Trophoblast cell (in vitro differentiated cells and primary cell): Measurements from ENCODE around the gene RGS4. TPM values are rescaled to one million over a fixed set of nuclear protein-coding genes. Genes with fewer than 3 reads are reported as not detected.

Experiments used
- DNase-seq, 2 donors: peaks; one replicate each; pipeline ENCODE4 v3.0.0-alpha.2; 2016
- H2AFZ ChIP-seq: 2 replicates; pipeline ENCODE4 v1.6.1; 2013; ENCODE audit warnings: low read length, moderate library complexity, mild to moderate bottlenecking; ENCODE audit not compliant: insufficient read depth, poor library complexity
- H2AK5ac ChIP-seq: 2 replicates; pipeline ENCODE4 v1.6.1; 2013; ENCODE audit warnings: mild to moderate bottlenecking, low read length
- H2BK120ac ChIP-seq: 2 replicates; pipeline ENCODE4 v1.6.1; 2013; ENCODE audit warnings: low read length, mild to moderate bottlenecking, moderate library complexity; ENCODE audit not compliant: insufficient read depth, poor library complexity
- H2BK12ac ChIP-seq: 2 replicates; pipeline ENCODE4 v1.6.1; 2013; ENCODE audit warnings: mild to moderate bottlenecking, low read length, moderate library complexity
- H2BK5ac ChIP-seq: 2 replicates; pipeline ENCODE4 v1.6.1; 2013; ENCODE audit warnings: low read length, low read depth, moderate library complexity, mild to moderate bottlenecking; ENCODE audit not compliant: poor library complexity
- H3K14ac ChIP-seq: 2 replicates; pipeline ENCODE4 v1.6.1; 2013; ENCODE audit warnings: mild to moderate bottlenecking, low read length
- H3K18ac ChIP-seq: 2 replicates; pipeline ENCODE4 v1.6.1; 2013; ENCODE audit warnings: mild to moderate bottlenecking, low read length
- H3K23ac ChIP-seq: 2 replicates; pipeline ENCODE4 v1.6.1; 2013; ENCODE audit warnings: low read length
- H3K27ac ChIP-seq: 2 replicates; pipeline ENCODE4 v1.5.1; 2013; ENCODE audit warnings: low read depth, mild to moderate bottlenecking, inconsistent platforms, low read length, moderate library complexity
- H3K27me3 ChIP-seq: 2 replicates; pipeline ENCODE4 v1.6.1; 2013; ENCODE audit warnings: inconsistent platforms, mild to moderate bottlenecking, low read length, moderate library complexity; ENCODE audit not compliant: insufficient read depth
- H3K36me3 ChIP-seq, 2 experiments: 1 replicate in 1 of 2; 2 replicates in 1 of 2; pipeline ENCODE4 v1.6.1; 2013; ENCODE audit warnings: low read length in 2 of 2, mild to moderate bottlenecking in 2 of 2, moderate library complexity in 1 of 2; ENCODE audit not compliant: insufficient read depth in 2 of 2, control insufficient read depth in 1 of 2
- H3K4ac ChIP-seq: 2 replicates; pipeline ENCODE4 v1.6.1; 2013; ENCODE audit warnings: low read depth, mild to moderate bottlenecking, low read length, moderate library complexity
- H3K4me1 ChIP-seq, 2 experiments: 1 replicate in 1 of 2; 2 replicates in 1 of 2; pipeline ENCODE4 v1.6.1; 2013; ENCODE audit warnings: low read length in 2 of 2, mild to moderate bottlenecking in 2 of 2, moderate library complexity in 1 of 2; ENCODE audit not compliant: insufficient read depth in 2 of 2, control insufficient read depth in 1 of 2
- H3K4me2 ChIP-seq: 2 replicates; pipeline ENCODE4 v1.6.1; 2013; ENCODE audit warnings: inconsistent platforms, mild to moderate bottlenecking, low read length, moderate library complexity
- H3K4me3 ChIP-seq: 2 replicates; pipeline ENCODE4 v1.5.1; 2013; ENCODE audit warnings: mild to moderate bottlenecking, low read depth, low read length, inconsistent platforms
- H3K79me1 ChIP-seq: one replicate; pipeline ENCODE4 v1.6.1; 2013; ENCODE audit warnings: low read length
- H3K79me2 ChIP-seq: 2 replicates; pipeline ENCODE4 v1.6.1; 2013; ENCODE audit warnings: low read length, mild to moderate bottlenecking; ENCODE audit not compliant: control insufficient read depth, insufficient read depth, poor library complexity
- H3K9ac ChIP-seq: 2 replicates; pipeline ENCODE4 v1.6.1; 2013; ENCODE audit warnings: mild to moderate bottlenecking, low read length
- H3K9me3 ChIP-seq: 2 replicates; pipeline ENCODE4 v1.6.1; 2013; ENCODE audit warnings: low read depth, mild to moderate bottlenecking, control low read depth, inconsistent platforms, low read length; ENCODE audit not compliant: insufficient read depth
- H4K12ac ChIP-seq: 2 replicates; pipeline ENCODE4 v1.6.1; 2013; ENCODE audit warnings: low read depth, mild to moderate bottlenecking, low read length, moderate library complexity
- H4K8ac ChIP-seq: 2 replicates; pipeline ENCODE4 v1.6.1; 2013; ENCODE audit warnings: low read depth, mild to moderate bottlenecking, low read length, moderate library complexity
- H4K91ac ChIP-seq: one replicate; pipeline ENCODE4 v1.6.1; 2013; ENCODE audit warnings: low read depth, mild to moderate bottlenecking, low read length, moderate library complexity
- WGBS: extraction: QIAGEN DNeasy Blood & Tissue Kit; methylation state at CpG from one replicate; pipeline ENCODE4 v1.1.7; 2013; ENCODE audit warnings: missing lambda C conversion rate; ENCODE audit not compliant: insufficient read length, insufficient coverage; ENCODE audit errors: extremely low coverage; 5-methylcytosine and 5-hydroxymethylcytosine counted together
- polyA plus RNA-seq: library from polyadenylated mRNA; stranded (reverse); fragments of 200-250 nt; gene quantifications from 2 replicates; pipeline ENCODE4 v1.2.3, GENCODE V29; 2013

The RGS4 gene
- polyA plus RNA-seq = 18.8 and 18.9 TPM in 2 replicates

DNA sequence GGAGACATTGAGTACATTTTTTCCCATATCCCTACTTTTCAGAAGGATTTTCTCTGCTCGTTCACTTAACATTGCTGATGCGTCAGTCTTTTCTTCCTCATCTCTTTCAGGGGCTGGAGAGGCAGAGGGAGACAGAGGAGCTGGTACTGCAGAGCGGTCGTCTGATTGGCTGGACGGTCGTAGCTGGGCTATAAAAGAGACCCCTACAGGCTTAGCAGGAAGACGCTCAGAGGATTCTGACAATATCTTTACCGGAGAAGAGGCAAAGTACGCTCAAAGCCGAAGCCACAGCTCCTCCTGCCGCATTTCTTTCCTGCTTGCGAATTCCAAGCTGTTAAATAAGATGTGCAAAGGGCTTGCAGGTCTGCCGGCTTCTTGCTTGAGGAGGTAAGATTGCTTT, at the start of gene RGS4:
Gene RGS4, plus strand, starts transcription at position 220 of the 400 bp plus-strand sequence. Its CDS starts 124 bp downstream, at position 344.
- no peaks in the 10 kb centered on the region for H3K79me2 ChIP-seq
- H4K91ac ChIP-seq = no peak within 1 kb of the TSS
- no peak within 1 kb of the TSS for H3K14ac ChIP-seq
- no peak within 1 kb of the TSS for H4K8ac ChIP-seq
- H2BK5ac ChIP-seq = no peak within 1 kb of the TSS
- H3K79me1 ChIP-seq = no peaks in the 10 kb centered on the region
- no peak within 1 kb of the TSS for H2BK12ac ChIP-seq
- no peak within 1 kb of the TSS for H4K12ac ChIP-seq
- no peaks in the 10 kb centered on the region for H3K9me3 ChIP-seq
- no CpG with 5 or more reads among the region's 13 CpGs for WGBS
- H3K4me2 ChIP-seq = peak within 1 kb of the TSS; percentile 21
- H3K4me1 ChIP-seq = no peaks in the 10 kb centered on the region
- H2AK5ac ChIP-seq = no peak within 1 kb of the TSS
- no peak within 1 kb of the TSS for H3K27ac ChIP-seq
- H3K23ac ChIP-seq = no peak within 1 kb of the TSS
- DNase-seq = peak; percentile 8 to 23
- no peak within 1 kb of the TSS for H2AFZ ChIP-seq
- H2BK120ac ChIP-seq = no peak within 1 kb of the TSS
- no peak within 1 kb of the TSS for H3K4ac ChIP-seq
- no peaks in the 10 kb centered on the region for H3K27me3 ChIP-seq
- no peak within 1 kb of the TSS for H3K9ac ChIP-seq
- H3K36me3 ChIP-seq = no peaks in the 10 kb centered on the region
- no peak within 1 kb of the TSS for H3K4me3 ChIP-seq
- no peak within 1 kb of the TSS for H3K18ac ChIP-seq

DNA sequence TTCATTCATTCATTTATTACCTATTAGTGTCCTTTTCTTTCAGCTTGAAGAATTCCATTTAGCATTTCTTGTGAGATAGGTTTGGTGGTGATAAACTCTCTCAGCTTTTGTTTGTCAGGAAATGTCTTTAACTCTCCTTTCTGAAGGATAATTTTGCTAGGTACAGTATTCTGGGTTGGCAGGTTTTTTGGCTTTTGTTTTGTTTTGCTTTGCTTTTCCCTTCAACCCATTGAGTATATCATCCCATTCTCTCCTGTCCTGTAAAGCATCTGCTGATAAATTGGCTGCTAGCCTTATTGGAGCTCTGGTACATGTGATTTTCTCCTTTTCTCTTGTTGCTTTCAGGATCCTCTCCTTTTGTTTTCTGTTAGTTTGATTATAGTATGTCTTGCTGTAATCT, 47.0 kb upstream of the RGS4 start:
- Histone ChIP-seq H3K23ac (no peak overlapping the region), H3K4me2 (no peak overlapping the region), H4K8ac (no peak overlapping the region), H3K4ac (no peak overlapping the region), H3K27me3 (no peaks in the 10 kb centered on the region), H2BK120ac (no peak overlapping the region), H3K4me3 (no peak overlapping the region), H3K4me1 (no peaks in the 10 kb centered on the region), H3K79me2 (no peaks in the 10 kb centered on the region), H3K14ac (no peak overlapping the region), H3K18ac (no peak overlapping the region), H3K27ac (no peak overlapping the region), H2AK5ac (no peak overlapping the region), H4K91ac (no peak overlapping the region), H2AFZ (no peak overlapping the region), H3K79me1 (no peaks in the 10 kb centered on the region), H3K9ac (no peak overlapping the region), H3K9me3 (peaks cover 8% of the 10 kb centered on the region), H3K36me3 (no peaks in the 10 kb centered on the region), H2BK5ac (no peak overlapping the region), H2BK12ac (no peak overlapping the region), H4K12ac (no peak overlapping the region)
- no peak for DNase-seq

- Histone ChIP-seq H4K8ac (no peak overlapping the region), H3K9me3 (peaks cover 8% of the 10 kb centered on the region), H2AK5ac (no peak overlapping the region), H2BK12ac (no peak overlapping the region), H3K14ac (no peak overlapping the region), H4K91ac (no peak overlapping the region), H3K79me1 (no peaks in the 10 kb centered on the region), H3K36me3 (no peaks in the 10 kb centered on the region), H3K27me3 (no peaks in the 10 kb centered on the region), H2BK5ac (no peak overlapping the region), H3K4me3 (no peak overlapping the region), H3K4ac (no peak overlapping the region), H3K18ac (no peak overlapping the region), H3K4me1 (no peaks in the 10 kb centered on the region), H3K9ac (no peak overlapping the region), H2AFZ (no peak overlapping the region), H2BK120ac (no peak overlapping the region), H3K79me2 (no peaks in the 10 kb centered on the region), H3K27ac (no peak overlapping the region), H4K12ac (no peak overlapping the region), H3K23ac (no peak overlapping the region), H3K4me2 (no peak overlapping the region)
- no peak for DNase-seq
These were observed 41.6 kb upstream of the RGS4 start for GRCh38 chr1:163027610-163028009.

DNA sequence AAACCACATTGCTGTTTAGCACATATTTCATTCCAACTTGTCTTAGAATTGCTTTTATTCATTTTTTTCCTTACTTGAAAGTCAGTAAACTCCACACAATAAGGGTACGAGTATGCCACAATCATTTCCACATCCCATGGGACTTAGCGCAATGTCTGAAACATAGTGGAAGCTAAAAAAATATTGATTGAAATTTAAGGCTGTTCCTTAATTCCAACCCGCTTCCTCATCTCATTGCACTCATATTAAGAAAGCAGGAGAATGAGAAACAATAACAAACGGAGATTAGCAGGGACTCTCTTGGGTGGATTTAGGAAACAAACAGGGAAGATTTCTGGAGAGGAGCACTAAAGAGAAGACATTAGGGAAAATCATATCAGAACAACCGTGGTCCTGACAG, 39.3 kb upstream of the RGS4 start:
- H3K9me3 ChIP-seq = no peaks in the 10 kb centered on the region
- no peak overlapping the region for H3K27ac ChIP-seq
- H3K4me2 ChIP-seq = no peak overlapping the region
- WGBS = no CpG with 5 or more reads among the region's 5 CpGs
- H3K9ac ChIP-seq = no peak overlapping the region
- no peak overlapping the region for H4K91ac ChIP-seq
- H3K4ac ChIP-seq = no peak overlapping the region
- no peaks in the 10 kb centered on the region for H3K79me2 ChIP-seq
- no peak overlapping the region for H3K4me3 ChIP-seq
- H3K27me3 ChIP-seq = no peaks in the 10 kb centered on the region
- H3K36me3 ChIP-seq = no peaks in the 10 kb centered on the region
- no peak overlapping the region for H4K12ac ChIP-seq
- no peak overlapping the region for H3K14ac ChIP-seq
- DNase-seq = no peak
- no peaks in the 10 kb centered on the region for H3K4me1 ChIP-seq
- H3K23ac ChIP-seq = no peak overlapping the region
- no peak overlapping the region for H3K18ac ChIP-seq
- no peak overlapping the region for H2BK5ac ChIP-seq
- no peak overlapping the region for H4K8ac ChIP-seq
- H2AK5ac ChIP-seq = no peak overlapping the region
- H2AFZ ChIP-seq = no peak overlapping the region
- H2BK120ac ChIP-seq = no peak overlapping the region
- no peak overlapping the region for H2BK12ac ChIP-seq
- no peaks in the 10 kb centered on the region for H3K79me1 ChIP-seq
